A673 (cell line): ENCODE measurements around the gene TAL1.

Experiments used
- EZH2 ChIP-seq: fragments of 200-600 bp; sonication (generic); IDR thresholded peaks from 2 replicates; pipeline ENCODE4 v1.6.1; 2017; ENCODE audit warnings: borderline replicate concordance, low read depth, mild to moderate bottlenecking, mixed read lengths, antibody characterized with exemption, low read length; ENCODE audit not compliant: poor library complexity, severe bottlenecking
- TF ChIP-seq, protein P1 (sequence below): fragments of 300-800, 200-600 bp; sonication (generic); conservative IDR thresholded peaks from 2 replicates; pipeline ENCODE4 v1.5.1; 2017; ENCODE audit warnings: low read depth, mild to moderate bottlenecking, antibody characterized with exemption, low read length, moderate library complexity, mixed read lengths

GRCh38 chr1:47191940-47192457 is 40.0 kb downstream of the TAL1 start:
- TF ChIP-seq, protein P1, sequence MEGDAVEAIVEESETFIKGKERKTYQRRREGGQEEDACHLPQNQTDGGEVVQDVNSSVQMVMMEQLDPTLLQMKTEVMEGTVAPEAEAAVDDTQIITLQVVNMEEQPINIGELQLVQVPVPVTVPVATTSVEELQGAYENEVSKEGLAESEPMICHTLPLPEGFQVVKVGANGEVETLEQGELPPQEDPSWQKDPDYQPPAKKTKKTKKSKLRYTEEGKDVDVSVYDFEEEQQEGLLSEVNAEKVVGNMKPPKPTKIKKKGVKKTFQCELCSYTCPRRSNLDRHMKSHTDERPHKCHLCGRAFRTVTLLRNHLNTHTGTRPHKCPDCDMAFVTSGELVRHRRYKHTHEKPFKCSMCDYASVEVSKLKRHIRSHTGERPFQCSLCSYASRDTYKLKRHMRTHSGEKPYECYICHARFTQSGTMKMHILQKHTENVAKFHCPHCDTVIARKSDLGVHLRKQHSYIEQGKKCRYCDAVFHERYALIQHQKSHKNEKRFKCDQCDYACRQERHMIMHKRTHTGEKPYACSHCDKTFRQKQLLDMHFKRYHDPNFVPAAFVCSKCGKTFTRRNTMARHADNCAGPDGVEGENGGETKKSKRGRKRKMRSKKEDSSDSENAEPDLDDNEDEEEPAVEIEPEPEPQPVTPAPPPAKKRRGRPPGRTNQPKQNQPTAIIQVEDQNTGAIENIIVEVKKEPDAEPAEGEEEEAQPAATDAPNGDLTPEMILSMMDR = no peak
- no peak for TF ChIP-seq EZH2
